DMS 273 (cell line): ENCODE results near the gene CDKN3.
"Not testable (repeated sequence)": the region's sequence is repeated elsewhere in the genome, so short reads cannot be mapped to it uniquely, and the experiment has no call there.

Experiments used
- DNase-seq: peaks from one replicate; lab custom pipeline; 2025; ENCODE audit not compliant: unreplicated experiment; lab: John Stamatoyannopoulos, UW

CDKN3 gene

DNA sequence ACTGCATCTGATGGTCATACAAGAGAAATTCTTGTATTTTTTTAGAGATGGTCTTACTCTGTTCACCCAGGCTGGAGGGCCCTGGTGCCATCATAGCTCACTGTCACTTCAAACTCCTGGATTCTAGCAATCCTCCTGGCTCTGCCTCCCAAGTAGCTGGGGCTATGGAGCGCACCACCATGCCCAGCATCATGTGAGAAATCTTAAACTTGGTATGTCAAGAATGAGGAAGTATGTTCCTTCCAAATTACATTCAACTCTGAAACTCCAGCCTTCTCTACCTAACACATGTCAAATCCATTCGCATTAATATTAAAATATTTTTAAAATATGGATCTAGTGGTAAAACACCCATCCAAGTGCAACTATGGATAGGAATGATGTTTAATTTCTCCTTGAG lies 27.5 kb upstream of the CDKN3 start:
- DNase-seq: no peak

DNA sequence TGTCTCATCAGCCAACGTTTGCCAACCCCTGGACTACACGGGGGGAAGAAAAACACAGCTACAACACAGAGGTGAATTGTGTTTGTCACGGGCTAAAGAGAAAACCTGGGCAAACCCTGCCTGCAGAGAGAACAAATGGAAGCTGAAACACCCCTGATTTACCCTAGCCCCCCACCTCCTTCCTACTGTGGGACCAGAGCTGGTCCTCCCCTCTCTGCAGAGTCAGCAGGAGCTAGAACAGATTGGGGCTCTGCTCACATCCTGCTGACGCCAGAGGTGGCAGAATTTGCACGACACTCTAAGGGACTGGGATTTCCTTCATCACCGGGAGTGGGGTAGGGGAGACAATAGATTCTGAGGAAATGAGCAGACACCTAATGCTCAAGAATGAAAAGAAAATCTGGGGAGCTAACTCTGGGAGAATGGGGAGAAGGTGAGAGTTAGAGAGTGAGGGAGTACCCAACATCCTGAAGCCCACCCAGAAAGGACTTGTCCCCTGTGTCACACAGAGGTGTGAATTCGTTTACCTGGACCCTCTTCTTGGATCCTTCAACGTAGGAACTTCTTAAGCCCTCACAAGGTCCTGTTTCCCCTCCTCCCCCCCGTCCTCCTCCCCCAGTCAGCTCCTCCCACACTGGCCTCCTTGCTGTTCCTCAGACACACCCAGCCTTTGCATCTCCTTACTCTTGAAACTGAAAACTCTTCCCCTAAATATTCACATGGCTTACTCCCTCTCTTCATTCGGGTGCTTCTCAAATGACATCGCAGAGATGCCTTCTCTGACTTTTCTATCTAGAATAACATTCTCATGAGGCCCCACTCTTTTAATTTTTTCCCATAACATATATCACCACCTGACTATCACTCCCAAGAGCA lies 26.2 kb upstream of the CDKN3 start:
- DNase-seq: no peak

DNA sequence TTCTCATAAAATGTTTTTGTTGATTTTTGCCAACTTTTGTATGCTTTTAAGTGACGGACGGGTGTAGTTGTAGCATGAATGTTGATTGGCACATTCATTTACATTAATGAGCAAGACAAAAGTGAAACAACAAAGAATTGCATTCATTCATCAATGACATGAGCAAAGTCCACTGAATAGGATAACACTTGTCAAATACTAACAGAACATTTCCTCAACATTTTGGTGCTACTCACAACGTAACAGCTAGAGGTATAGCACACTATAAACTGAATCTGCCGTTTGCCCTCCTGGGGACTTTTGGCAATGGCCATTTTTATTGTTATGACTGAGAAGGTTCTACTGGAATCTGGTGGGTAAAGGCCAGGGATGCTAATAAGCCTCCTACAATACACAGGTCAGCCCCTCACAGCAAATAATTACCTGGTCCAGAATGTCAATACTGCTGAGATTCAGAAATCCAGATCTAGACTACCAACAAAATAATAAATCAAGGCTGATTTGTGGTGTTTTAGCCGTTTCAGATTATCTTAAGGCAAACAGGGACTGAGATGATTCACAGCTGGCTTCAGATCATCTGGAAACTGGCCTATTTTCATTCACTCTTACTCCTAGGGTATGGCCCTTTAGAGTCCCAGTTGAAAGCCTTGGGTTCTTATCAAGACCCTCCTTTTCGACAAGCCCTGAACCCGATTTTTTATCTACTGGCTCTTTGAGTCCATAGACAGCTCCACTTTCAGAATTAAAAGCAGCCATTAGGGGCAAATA lies 22.5 kb upstream of the CDKN3 start:
- no peak for DNase-seq

DNA sequence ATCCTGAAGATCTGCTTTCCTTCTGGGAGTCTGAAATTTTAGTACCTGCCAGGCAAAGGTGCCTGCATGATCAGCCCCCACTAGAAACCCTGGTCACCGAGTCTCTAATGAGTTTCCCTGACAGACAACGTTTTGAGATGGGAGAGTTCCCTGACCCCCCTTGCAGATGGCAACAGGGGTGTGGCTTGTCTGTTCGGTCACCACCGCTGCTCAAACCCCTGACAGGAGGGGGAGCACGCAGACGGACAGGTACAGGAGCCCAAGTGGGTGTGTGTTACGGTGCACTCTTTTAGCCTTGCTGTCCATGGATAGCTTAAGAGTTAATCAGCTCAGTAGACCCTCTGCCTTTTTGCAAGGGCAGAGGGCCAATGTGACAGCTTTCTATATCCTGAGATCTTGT lies 19.3 kb upstream of the CDKN3 start:
- no peak for DNase-seq

DNA sequence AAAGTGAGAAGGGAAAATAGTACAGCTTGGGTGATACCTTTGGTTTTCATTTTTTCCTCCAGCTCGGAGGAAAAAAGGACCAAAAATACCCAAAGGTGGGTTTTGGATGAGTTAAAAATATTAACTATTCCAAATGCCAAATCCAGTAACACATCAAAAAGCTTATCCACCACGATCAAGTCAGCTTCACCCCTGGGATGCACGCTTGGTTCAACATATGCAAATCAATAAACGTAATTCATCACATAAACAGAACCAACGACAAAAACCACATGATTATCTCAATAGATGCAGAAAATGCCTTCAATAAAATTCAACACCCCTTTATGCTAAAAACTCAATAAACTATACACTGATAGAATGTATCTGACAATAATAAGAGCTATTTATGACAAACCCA lies 17.9 kb upstream of the CDKN3 start:
- not testable (repeated sequence) for DNase-seq

DNA sequence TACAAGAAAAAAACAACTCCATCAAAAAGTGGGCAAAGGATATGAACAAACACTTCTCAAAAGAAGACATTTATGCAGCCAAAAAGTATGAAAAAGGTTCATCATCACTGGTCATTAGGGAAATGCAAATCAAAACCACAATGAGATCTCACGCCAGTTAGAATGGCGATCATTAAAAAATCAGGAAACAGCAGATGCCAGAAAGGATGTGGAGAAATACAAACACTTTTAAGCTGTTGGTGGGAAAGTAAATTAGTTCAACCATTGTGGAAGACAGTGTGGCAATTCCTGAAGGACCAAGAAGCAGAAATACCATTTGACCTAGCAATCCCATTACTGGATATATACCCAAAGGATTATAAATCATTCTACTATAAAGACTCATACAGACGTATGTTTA lies 16.2 kb upstream of the CDKN3 start:
- not testable (repeated sequence) for DNase-seq

DNA sequence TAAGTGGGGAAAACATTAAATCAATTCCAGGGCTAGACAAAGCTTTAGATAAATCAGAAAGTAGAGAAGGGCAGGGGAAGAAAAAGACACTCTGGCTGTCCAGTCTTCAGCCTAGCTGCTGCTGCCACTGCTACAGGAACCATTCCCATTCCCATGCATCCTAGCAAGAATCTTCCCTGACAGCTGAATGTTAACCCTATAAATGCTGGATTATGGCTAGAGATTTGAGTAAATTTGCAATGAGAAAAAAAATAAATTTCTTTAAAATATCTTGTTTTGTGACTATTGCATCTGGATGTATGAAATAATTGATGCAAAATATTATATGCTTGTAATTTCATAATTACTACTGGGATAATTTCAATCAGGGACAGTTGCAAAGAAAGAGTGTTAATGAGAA lies 15.0 kb upstream of the CDKN3 start:
- no peak for DNase-seq

DNA sequence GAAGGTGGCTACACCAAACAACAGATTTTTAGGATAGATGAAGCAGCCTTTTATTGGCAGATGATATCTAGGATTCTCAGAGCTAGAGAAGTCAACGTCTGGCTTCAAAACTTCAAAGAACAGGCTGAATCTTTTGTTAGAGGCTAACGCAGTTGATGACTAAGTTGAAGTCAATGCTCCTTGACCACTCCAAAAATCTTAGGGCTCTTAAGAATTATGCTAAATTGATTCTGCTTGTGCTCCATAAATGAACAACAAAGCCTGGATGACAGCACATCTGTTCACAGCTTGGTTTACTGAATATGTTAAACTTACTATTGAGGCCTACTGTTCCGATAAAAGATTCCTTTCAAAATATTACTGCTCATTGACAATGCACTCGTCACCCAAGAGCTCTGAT lies 13.0 kb upstream of the CDKN3 start:
- DNase-seq: no peak

DNA sequence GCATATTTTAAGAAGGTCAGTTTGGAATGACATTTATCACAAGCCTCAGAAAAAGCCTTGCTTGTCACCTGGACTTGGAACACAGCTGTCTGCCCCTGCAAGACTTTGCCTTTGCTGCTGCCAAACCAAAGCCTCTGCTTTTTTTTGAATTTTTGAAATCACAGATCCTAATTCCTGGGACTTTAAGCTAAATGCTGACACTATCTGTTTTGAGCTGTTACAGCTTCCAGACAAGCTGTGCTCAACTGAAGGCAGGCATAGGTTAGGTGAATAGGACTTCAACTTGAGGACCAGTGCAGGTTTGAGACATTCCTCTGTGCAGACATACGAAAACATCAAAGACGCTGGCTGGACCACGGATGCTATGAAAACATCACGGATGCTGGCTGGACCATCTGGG lies 11.3 kb upstream of the CDKN3 start:
- DNase-seq: no peak

DNA sequence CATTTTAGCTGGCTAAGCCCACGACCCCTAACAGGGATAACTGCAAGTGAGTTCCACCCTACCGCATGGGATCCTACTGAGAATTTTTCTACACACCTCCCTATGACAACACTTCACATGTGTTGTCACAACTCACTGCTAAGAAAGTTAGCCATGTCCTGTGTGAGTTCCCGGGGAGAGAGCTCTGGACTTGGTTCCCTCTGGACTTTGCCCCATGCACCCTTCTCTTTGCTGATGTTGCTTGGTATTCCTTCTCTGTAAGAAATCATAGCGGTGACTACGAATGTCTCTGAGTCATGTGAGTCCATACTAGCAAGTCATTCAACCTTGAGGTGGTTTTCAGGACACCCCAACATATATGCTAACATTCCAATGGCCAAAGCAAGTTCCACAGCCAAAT lies 9.5 kb upstream of the CDKN3 start:
- DNase-seq: no peak

DNA sequence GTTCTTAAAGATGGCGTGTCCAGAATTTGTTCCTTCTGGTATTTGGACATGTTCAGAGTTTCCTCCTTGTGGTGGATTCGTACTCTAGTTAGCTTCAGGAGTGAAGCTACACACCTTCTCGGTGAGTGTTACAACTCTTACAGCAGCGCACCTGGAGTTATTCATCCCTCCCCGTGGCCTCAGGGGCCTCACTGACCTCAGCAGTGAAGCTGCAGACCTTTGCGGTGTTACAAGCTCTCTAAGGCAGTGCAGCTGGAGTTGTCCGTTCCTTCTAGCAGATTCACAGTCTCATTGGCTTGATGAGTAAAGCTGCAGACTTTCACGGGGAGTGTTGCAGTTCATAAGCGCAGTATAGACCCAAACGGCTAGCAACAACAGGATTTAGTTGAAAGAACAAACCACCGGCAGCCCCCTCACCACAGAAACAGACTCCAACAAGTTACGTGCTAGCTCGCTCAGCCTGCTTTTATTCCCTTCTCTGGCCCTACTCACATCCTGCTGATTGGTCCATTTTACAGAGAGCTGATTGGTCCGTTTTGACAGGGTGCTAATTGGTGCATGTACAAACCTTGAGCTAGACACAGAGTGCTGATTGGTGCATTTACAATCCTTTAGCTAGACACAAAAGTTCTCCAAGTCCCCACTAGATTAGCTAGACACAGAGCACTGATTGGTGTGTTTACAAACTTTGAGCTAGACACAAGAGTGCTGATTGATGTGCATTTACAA lies 4.5 kb upstream of the CDKN3 start:
- DNase-seq: no peak

DNA sequence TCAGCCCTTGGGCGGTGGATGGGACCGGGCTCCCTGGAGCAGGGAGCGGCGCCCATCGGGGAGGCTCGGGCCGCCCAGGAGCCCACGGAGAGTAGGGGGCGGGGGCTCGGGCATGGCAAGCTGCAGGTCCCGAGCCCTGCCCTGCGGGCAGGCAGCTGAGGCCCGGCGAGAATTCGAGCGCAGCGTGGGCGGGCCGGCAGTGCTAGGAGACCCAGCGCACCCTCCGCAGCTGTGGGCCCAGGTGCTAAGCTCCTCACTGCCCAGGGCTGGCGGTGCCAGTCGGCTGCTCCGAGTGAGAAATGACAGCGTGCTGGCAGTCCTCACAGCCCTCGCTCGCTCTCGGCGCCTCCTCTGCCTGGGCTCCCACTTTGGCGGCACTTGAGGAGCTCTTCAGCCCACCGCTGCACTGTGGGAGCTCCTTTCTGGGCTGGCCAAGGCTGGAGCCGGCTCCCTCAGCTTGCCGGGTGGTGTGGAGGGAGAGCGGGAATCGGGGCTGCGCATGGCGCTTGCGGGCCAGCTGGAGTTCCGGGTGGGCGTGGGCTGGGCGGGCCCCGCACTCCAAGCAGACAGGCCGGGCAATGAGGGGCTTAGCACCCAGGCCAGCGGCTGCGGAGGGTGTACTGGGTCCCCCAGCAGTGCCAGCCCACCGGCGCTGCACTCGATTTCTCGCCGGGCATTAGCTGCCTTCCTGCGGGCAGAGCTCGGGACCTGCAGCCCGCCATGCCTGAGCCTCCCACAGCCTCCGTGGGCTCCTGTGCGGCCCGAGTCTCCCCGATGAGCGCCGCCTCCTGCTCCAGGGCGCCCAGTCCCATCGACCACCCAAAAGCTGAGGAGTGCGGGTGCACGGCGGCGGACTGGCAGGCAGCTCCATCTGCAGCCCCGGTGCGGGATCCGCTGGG lies 3.6 kb upstream of the CDKN3 start:
- not testable (repeated sequence) for DNase-seq

DNA sequence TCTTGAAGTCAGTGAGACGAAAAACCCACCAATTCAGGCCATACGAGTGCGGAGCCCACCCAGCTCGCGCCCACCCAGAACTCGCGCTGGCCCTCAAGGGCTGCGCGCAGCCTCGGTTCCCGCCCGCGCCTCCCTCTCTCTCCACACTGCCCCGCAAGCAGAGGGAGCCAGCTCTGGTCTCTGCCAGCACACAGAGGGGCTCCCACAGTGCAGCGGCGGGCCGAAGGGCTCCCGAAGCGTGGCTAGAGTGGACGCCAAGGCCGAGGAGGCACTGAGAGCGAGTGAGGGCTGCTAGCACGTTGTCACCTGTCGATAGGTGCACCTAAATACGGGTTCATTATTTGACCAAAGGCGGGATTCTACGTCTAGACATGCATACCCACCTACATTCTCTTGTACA lies 2.2 kb upstream of the CDKN3 start:
- no peak for DNase-seq

DNA sequence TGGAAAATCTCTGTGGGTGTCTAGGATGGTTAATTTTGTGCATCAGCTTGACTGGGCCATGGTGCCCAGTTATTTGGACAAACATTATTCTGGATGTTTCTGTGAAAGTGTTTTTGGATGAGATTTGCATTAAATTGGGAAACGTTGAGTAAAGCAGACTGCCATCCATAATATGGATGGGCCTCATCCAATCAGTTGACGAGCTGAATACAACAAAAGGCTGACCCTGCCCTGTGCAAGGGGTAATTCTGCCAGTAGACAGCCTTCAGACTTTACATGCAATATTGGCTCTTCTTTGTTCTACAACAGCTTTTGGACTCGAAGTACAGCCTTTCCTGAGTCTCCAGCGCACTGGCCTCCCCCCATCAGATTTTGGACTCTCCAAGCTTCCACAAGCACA lies 1.5 kb upstream of the CDKN3 start:
- no peak for DNase-seq

DNA sequence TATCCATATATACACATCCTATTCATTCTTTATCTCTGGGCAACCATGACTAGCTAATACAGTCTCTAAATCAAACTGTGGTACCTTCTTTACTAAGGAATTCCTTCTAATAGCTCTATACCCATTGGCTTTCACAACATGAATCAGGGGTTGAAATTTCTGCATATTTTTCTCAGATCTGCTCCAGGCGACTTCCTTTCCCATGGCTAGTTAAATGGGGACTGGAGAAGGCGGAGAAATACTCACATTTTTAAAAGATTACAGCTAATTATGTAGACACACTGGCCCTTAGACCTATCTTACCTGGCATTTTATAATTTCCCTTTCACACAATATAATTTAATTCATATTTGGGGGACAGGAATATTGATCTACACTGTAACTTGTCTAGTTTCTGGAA lies 1.1 kb upstream of the CDKN3 start:
- no peak for DNase-seq

DNA sequence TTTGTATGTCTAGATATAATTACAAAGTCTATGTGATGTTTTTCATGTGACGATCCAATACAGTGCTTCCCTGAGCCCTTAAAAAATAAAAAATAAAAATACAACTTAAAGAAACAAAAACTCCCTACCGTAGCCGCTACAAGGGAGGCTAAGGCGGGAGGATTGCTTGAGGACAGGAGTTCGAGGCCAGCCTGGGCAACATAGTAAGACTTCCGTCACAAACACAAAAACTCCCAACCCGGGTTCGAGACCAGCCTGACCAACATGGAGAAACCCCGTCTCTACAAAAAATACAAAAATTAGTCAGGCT lies 669 bp upstream of the CDKN3 start:
- no peak for DNase-seq

DNA sequence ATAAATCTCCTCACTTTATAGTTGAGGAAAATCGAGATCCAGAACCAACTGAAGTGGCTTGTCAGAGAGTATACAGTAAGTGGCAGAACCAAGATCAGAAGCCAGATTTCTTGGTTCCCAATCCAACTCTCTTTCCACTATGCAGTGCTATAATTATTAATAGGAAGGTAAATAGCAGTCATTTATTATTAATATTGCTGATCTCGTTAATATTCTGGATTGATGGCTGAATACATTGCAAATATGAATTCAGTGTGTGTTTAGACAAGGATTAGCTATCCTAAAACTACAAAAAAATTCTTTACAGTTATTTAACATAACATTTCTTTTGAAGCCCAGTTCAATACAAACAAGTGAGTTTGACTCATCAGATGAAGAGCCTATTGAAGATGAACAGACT lies 2.8 kb downstream of the CDKN3 start:
- DNase-seq: no peak

DNA sequence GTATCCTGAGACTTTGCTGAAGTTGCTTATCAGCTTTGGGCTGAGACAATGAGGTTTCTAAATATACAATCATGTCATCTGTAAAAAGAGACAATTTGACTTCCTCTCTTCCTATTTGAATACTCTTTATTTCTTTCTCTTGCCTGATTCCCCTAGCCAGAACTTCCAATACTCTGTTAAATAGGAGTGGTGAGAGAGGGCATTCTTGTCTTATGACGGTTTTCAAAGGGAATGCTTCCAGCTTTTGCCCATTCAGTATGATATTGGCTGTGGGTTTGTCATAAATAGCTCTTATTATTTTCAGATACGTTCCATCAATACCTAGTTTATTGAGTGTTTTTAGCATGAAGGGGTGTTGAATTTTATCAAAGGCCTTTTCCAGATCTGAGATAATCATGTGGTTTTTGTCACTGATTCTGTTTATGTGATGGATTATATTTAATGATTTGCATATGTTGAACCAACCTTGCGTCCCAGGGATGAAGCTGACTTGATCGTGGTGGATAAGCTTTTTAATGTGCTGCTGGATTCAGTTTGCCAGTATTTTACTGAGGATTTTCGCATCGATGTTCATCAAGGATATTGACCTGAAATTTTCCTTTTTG lies 6.7 kb downstream of the CDKN3 start:
- DNase-seq: not testable (repeated sequence)

DNA sequence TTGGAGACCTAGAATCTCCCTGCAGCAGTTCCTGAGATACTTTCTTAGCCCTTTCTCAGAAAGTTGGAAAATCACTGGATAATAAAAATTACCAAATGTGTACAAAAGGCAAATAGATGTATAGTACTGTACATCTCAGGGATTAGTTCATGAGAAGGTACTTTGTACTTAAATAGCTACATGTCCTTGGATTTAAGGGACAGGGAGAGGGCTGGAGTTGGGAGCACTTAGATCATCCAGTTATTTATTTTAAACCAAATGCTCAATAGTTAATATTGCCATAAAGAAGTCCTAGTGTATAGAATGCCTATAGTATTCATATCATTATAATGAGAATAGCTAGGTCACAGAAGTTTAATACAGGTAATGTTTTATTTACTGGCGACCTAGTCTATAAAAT lies 13.4 kb downstream of the CDKN3 start:
- DNase-seq: no peak

DNA sequence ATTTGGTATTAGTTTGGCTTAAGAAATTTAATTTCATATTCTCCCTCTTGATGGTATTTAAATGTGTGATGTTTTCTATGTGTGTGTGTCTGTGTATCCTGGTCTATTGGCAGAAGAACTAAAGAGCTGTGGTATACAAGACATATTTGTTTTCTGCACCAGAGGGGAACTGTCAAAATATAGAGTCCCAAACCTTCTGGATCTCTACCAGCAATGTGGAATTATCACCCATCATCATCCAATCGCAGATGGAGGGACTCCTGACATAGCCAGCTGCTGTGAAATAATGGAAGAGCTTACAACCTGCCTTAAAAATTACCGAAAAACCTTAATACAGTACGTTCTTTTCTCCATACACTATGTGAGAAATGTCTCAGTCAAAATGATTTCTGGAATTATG lies 14.6 kb downstream of the CDKN3 start:
- no peak for DNase-seq
